Liver (tissue), 9 donors: ENCODE results near the gene ETV4. TPM values are rescaled to one million over a fixed set of nuclear protein-coding genes. Genes with fewer than 3 reads are reported as not detected.

Experiments used
- DNase-seq: peaks from one replicate; pipeline ENCODE4 v3.0.0-alpha.2; 2017; ENCODE audit warnings: low spot score
- H3K27ac ChIP-seq, 2 donors: one replicate each; pipeline ENCODE4 v1.7.0; 2013; ENCODE audit warnings: inconsistent platforms in 2 of 2, low read length in 2 of 2, control low read depth in 1 of 2, low read depth in 1 of 2, mild to moderate bottlenecking in 1 of 2
- H3K27me3 ChIP-seq, 4 donors: one replicate each; pipeline versions ENCODE4 v1.6.1 to v1.7.0; 2013; ENCODE audit warnings: low read length in 3 of 4, inconsistent platforms in 1 of 4, mild to moderate bottlenecking in 1 of 4, moderate library complexity in 1 of 4; ENCODE audit not compliant: control insufficient read depth in 4 of 4, insufficient read depth in 4 of 4
- H3K36me3 ChIP-seq, 4 donors: one replicate each; pipeline versions ENCODE4 v1.6.1 to v1.7.0; 2013; ENCODE audit warnings: low read length in 3 of 4, mild to moderate bottlenecking in 3 of 4, low read depth in 1 of 4, moderate library complexity in 1 of 4; ENCODE audit not compliant: control insufficient read depth in 4 of 4, insufficient read depth in 3 of 4
- H3K4me1 ChIP-seq, 4 donors: one replicate each; pipeline versions ENCODE4 v1.6.1 to v1.7.0; 2013; ENCODE audit warnings: low read length in 3 of 4, mild to moderate bottlenecking in 3 of 4, moderate library complexity in 1 of 4; ENCODE audit not compliant: control insufficient read depth in 4 of 4, insufficient read depth in 4 of 4
- H3K4me3 ChIP-seq, 3 donors: one replicate each; pipeline versions ENCODE4 v1.6.1 to v1.7.0; 2013; ENCODE audit warnings: low read length in 3 of 3, control low read depth in 1 of 3, low read depth in 1 of 3, mild to moderate bottlenecking in 1 of 3
- H3K9ac ChIP-seq, 2 donors: one replicate each; pipeline ENCODE4 v1.7.0; 2013; ENCODE audit warnings: low read length in 2 of 2, mild to moderate bottlenecking in 2 of 2, moderate library complexity in 2 of 2, control low read depth in 1 of 2, low read depth in 1 of 2
- H3K9me3 ChIP-seq, 4 donors: one replicate each; pipeline versions ENCODE4 v1.6.1 to v1.7.0; 2013; ENCODE audit warnings: low read length in 3 of 4; ENCODE audit not compliant: control insufficient read depth in 4 of 4
- ATF3 ChIP-seq: IDR thresholded peaks from 2 replicates; pipeline ENCODE4 v1.6.1; 2016; ENCODE audit warnings: antibody characterized with exemption
- EGR1 ChIP-seq, 2 donors: IDR thresholded peaks; 2 replicates each; pipeline ENCODE4 v1.6.1; 2016 to 2018; ENCODE audit warnings: antibody characterized with exemption in 2 of 2, low read depth in 2 of 2
- FOXA1 ChIP-seq: IDR thresholded peaks from 2 replicates; pipeline ENCODE4 v1.6.1; 2016; ENCODE audit warnings: antibody characterized with exemption
- FOXA2 ChIP-seq: IDR thresholded peaks from 2 replicates; pipeline ENCODE4 v1.6.1; 2016; ENCODE audit warnings: antibody characterized with exemption
- GABPA ChIP-seq, 2 donors: IDR thresholded peaks in 1 of 2; conservative IDR thresholded peaks in 1 of 2; 2 replicates each; pipeline ENCODE4 v1.6.1; 2016; ENCODE audit warnings: antibody characterized with exemption in 2 of 2, mild to moderate bottlenecking in 1 of 2, moderate library complexity in 1 of 2
- HNF4A ChIP-seq, 2 donors: conservative IDR thresholded peaks; 2 replicates each; pipeline ENCODE4 v1.6.1; 2016; ENCODE audit warnings: antibody characterized with exemption in 2 of 2, mild to moderate bottlenecking in 2 of 2
- HNF4G ChIP-seq: IDR thresholded peaks from 2 replicates; pipeline ENCODE4 v1.6.1; 2016; ENCODE audit warnings: antibody characterized with exemption
- JUND ChIP-seq, 2 donors: IDR thresholded peaks; 2 replicates each; pipeline ENCODE4 v1.6.1; 2016; ENCODE audit warnings: antibody characterized with exemption in 2 of 2
- NR2F2 ChIP-seq: IDR thresholded peaks from 2 replicates; pipeline ENCODE4 v1.6.1; 2016; ENCODE audit warnings: antibody characterized with exemption
- RAD21 ChIP-seq, 2 donors: IDR thresholded peaks; 2 replicates each; pipeline ENCODE4 v1.6.1; 2016; ENCODE audit warnings: antibody characterized with exemption in 2 of 2, mild to moderate bottlenecking in 2 of 2
- REST ChIP-seq: IDR thresholded peaks from 2 replicates; pipeline ENCODE4 v1.6.1; 2016; ENCODE audit warnings: antibody characterized with exemption, mild to moderate bottlenecking
- RXRA ChIP-seq, 2 donors: IDR thresholded peaks; 2 replicates each; pipeline ENCODE4 v1.6.1; 2017 to 2018; ENCODE audit warnings: antibody characterized with exemption in 2 of 2, mild to moderate bottlenecking in 1 of 2
- SP1 ChIP-seq: IDR thresholded peaks from 2 replicates; pipeline ENCODE4 v1.6.1; 2018; ENCODE audit warnings: antibody characterized with exemption, mild to moderate bottlenecking
- TAF1 ChIP-seq: conservative IDR thresholded peaks from 2 replicates; pipeline ENCODE4 v1.6.1; 2016; ENCODE audit warnings: antibody characterized with exemption, mild to moderate bottlenecking
- YY1 ChIP-seq: IDR thresholded peaks from 2 replicates; pipeline ENCODE4 v1.6.1; 2016; ENCODE audit warnings: antibody characterized with exemption, mild to moderate bottlenecking
- ZBTB33 ChIP-seq: IDR thresholded peaks from 2 replicates; pipeline ENCODE4 v1.6.1; 2016; ENCODE audit warnings: antibody characterized with exemption
- WGBS: extraction: QIAGEN DNeasy Blood & Tissue Kit; methylation state at CpG from one replicate; pipeline ENCODE4 v1.1.7; 2013; 5-methylcytosine and 5-hydroxymethylcytosine counted together
- polyA plus RNA-seq, 2 donors: library from polyadenylated mRNA; stranded (reverse) in 1 of 2; unstranded in 1 of 2; fragments of 200-250 nt in 1 of 2; fragments of >200 nt in 1 of 2; fragmentation: Nextera tagmentation in 1 of 2; extraction: Ambion mirVana in 1 of 2; gene quantifications; one replicate each; pipeline versions ENCODE4 v1.2.1 to v1.2.3, GENCODE V29; 2013 to 2015
- total RNA-seq, 2 donors: library from RNA; depleted of rRNA; stranded (reverse); fragments of >200 nt; gene quantifications; one replicate each; pipeline ENCODE4 v1.2.3, GENCODE V29; 2014
- TF ChIP-seq, protein P1 (sequence below): fragments of 150-350 bp; IDR thresholded peaks from 2 replicates; pipeline ENCODE4 v1.5.1; 2017; ENCODE audit warnings: improper control_type of control experiment, low read depth, low read length; ENCODE audit not compliant: missing input control
- TF ChIP-seq, protein P2 (sequence below): IDR thresholded peaks from 2 replicates; pipeline ENCODE4 v1.6.1; 2016; ENCODE audit warnings: antibody characterized with exemption
- donor health status: healthy.
- donor health status: healthy.
- donor health status: healthy.
- donor health status: healthy.
- donor health status: healthy.

The ETV4 gene
- total and polyA plus RNA-seq, 4 donors = 0.08 to 1.1 (median 0.46) TPM

DNA sequence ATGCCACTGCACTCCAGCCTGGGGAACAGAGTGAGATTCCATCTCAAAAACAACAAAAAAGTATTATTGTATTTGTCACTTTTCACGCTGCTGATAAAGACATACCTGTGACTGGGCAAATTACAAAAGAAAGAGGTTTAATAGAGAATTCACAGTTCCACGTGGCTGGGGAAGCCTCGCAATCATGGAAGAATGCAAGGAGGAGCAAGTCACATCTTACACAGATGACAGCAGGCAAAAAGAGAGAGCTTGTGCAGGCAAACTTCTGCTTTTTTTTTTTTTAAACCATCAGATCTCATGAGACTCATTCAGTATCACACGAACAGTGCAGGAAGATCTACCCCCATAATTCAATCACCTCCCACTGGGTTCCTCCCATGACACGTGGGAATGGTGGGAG, 41.5 kb upstream of the ETV4 start:
- Histone ChIP-seq H3K9me3 (no peaks in the 10 kb centered on the region), H3K36me3 (no peaks in the 10 kb centered on the region), H3K27me3 (no peaks in the 10 kb centered on the region), H3K9ac (no peak overlapping the region), H3K27ac (no peak overlapping the region), H3K4me3 (no peak overlapping the region), H3K4me1 (no peaks in the 10 kb centered on the region)
- no peak for TF ChIP-seq NR2F2
- TF ChIP-seq YY1 = no peak
- TF ChIP-seq REST = no peak
- TF ChIP-seq JUND (IDR thresholded peaks at IDR 0.05) = no peak
- TF ChIP-seq ZBTB33 = no peak
- TF ChIP-seq GABPA (IDR thresholded peaks at IDR 0.05 in 1 of 2, conservative IDR thresholded peaks at IDR 0.05 in 1 of 2) = no peak
- no peak for TF ChIP-seq FOXA1
- TF ChIP-seq HNF4G = no peak
- no peak for TF ChIP-seq TAF1
- TF ChIP-seq FOXA2 = no peak
- TF ChIP-seq SP1 = no peak
- TF ChIP-seq HNF4A (conservative IDR thresholded peaks at IDR 0.05) = no peak
- TF ChIP-seq, protein P1, sequence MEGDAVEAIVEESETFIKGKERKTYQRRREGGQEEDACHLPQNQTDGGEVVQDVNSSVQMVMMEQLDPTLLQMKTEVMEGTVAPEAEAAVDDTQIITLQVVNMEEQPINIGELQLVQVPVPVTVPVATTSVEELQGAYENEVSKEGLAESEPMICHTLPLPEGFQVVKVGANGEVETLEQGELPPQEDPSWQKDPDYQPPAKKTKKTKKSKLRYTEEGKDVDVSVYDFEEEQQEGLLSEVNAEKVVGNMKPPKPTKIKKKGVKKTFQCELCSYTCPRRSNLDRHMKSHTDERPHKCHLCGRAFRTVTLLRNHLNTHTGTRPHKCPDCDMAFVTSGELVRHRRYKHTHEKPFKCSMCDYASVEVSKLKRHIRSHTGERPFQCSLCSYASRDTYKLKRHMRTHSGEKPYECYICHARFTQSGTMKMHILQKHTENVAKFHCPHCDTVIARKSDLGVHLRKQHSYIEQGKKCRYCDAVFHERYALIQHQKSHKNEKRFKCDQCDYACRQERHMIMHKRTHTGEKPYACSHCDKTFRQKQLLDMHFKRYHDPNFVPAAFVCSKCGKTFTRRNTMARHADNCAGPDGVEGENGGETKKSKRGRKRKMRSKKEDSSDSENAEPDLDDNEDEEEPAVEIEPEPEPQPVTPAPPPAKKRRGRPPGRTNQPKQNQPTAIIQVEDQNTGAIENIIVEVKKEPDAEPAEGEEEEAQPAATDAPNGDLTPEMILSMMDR = no peak
- TF ChIP-seq, protein P2, sequence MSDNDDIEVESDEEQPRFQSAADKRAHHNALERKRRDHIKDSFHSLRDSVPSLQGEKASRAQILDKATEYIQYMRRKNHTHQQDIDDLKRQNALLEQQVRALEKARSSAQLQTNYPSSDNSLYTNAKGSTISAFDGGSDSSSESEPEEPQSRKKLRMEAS = no peak
- TF ChIP-seq RXRA (IDR thresholded peaks at IDR 0.05) = no peak
- TF ChIP-seq EGR1 (IDR thresholded peaks at IDR 0.05; ENCODE audit: low read depth in 2 of 2) = no peak
- 86% methylated on average over 5 of the region's 5 CpGs for WGBS
- no peak for DNase-seq

DNA sequence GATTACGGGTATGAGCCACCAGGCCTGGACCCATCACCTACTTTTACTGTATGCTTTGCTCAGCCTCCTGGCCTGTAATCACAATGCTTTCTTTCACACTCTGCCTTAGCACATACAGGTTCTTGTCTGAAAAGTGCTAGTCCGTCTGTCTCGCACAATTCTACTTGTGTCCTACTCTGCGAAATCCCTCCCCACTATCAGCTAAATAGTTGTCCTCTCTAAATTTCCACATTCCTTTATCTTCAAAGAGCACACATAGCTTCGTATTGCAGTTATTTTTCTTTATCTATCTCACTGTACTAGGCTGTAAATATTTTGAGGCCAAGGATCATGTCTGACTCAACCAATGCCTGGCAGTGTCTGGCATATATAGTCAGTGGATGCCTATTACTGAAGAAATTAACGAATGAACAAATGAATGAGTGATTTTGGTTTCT, 38.5 kb upstream of the ETV4 start:
- peaks cover 0 to 3% (median 0%) of the 10 kb centered on the region in 4 donors for H3K4me1 ChIP-seq
- no peak for DNase-seq
- no peak overlapping the region for H3K27ac ChIP-seq
- TF ChIP-seq EGR1 (IDR thresholded peaks at IDR 0.05; ENCODE audit: low read depth in 2 of 2) = no peak
- TF ChIP-seq, protein P2 = no peak
- TF ChIP-seq GABPA (IDR thresholded peaks at IDR 0.05 in 1 of 2, conservative IDR thresholded peaks at IDR 0.05 in 1 of 2) = no peak
- TF ChIP-seq NR2F2 = no peak
- no peak for TF ChIP-seq ATF3
- no peak for TF ChIP-seq RAD21 (IDR thresholded peaks at IDR 0.05)
- no peak for TF ChIP-seq TAF1
- no peak for TF ChIP-seq FOXA1
- TF ChIP-seq HNF4G = no peak
- no peak for TF ChIP-seq RXRA (IDR thresholded peaks at IDR 0.05)
- TF ChIP-seq HNF4A (conservative IDR thresholded peaks at IDR 0.05) = no peak
- TF ChIP-seq JUND (IDR thresholded peaks at IDR 0.05) = no peak
- no peak for TF ChIP-seq FOXA2
- no peak for TF ChIP-seq ZBTB33
- TF ChIP-seq YY1 = no peak
- no peak for TF ChIP-seq SP1
- TF ChIP-seq, protein P1 = no peak

More for the DNA sequence above, 38.5 kb upstream of the ETV4 start:
- H3K9me3 ChIP-seq = no peaks in the 10 kb centered on the region
- no peaks in the 10 kb centered on the region for H3K27me3 ChIP-seq
- no peaks in the 10 kb centered on the region for H3K36me3 ChIP-seq
- no peak overlapping the region for H3K9ac ChIP-seq
- no peak overlapping the region for H3K4me3 ChIP-seq
- WGBS = 92% methylated on average over 6 of the region's 6 CpGs
